Activated naive CD8-positive, alpha-beta T cell (primary cell): Measurements from ENCODE around the gene MALL.
"Not testable (repeated sequence)": the region's sequence is repeated elsewhere in the genome, so short reads cannot be mapped to it uniquely, and the experiment has no call there.

Experiments used
- H3K27ac Mint-ChIP-seq: one replicate; pipeline ENCODE4 v1.8.0; 2021; ENCODE audit warnings: mixed read lengths
- H3K27me3 Mint-ChIP-seq: one replicate; pipeline ENCODE4 v1.8.0; 2021; ENCODE audit warnings: mixed read lengths
- H3K36me3 Mint-ChIP-seq: one replicate; pipeline ENCODE4 v1.8.0; 2021; ENCODE audit warnings: mixed read lengths
- H3K4me1 Mint-ChIP-seq: one replicate; pipeline ENCODE4 v1.8.0; 2021; ENCODE audit warnings: low read depth, mixed read lengths
- H3K4me3 Mint-ChIP-seq: one replicate; pipeline ENCODE4 v1.8.0; 2021; ENCODE audit warnings: mild to moderate bottlenecking, mixed read lengths
- H3K9me3 Mint-ChIP-seq: one replicate; pipeline ENCODE4 v1.8.0; 2021; ENCODE audit warnings: low read depth, mixed read lengths

Gene MALL

DNA sequence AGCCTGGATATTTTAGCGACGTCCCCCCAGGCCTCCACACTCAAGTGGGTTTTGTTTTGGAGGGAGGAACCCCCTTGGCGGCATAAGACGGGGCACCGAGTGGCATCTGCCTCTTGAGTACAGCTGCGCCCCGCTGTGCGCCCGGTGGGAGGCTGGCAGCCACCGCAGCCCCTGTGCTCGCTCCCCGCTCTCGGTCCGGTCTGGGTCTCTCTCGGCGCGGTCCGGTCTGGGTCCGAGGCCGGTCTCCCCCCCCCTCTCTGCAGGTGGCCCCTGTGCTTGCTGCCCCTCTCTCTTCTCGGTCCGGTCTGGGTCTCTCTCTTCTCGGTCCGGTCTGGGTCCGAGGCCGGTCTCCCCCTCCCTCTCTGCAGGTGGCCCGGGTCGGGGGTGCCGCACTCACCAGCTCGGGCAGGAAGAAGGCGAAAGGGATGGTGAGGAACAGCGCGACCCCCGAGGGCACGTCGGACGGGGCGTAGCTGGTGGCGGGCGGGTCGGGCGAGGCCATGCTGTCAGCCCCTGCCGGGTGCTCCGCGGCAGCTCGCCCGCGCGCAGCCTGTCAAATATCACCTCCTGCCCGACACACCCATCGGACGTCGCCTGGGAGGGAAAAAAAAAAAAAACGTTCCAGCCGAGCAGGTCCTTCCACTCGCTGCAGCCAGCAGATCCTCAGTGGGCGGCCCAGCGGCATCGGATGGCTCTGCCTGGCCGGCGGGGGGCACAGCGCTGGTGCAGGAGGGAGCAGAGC is at the start of gene MALL:
Gene MALL, minus strand, starts transcription at position 532 of the 742 bp plus-strand sequence. Its CDS starts 30 bp downstream, at position 502.
- no peaks in the 10 kb centered on the region for H3K4me1 Mint-ChIP-seq
- no peak within 1 kb of the TSS for H3K27ac Mint-ChIP-seq
- peaks cover 31% of the 10 kb centered on the region for H3K27me3 Mint-ChIP-seq
- no peaks in the 10 kb centered on the region for H3K9me3 Mint-ChIP-seq
- no peak within 1 kb of the TSS for H3K4me3 Mint-ChIP-seq
- H3K36me3 Mint-ChIP-seq = no peaks in the 10 kb centered on the region

GRCh38 chr2:110157153-110157793 is 41.7 kb upstream of the MALL start:
- H3K27me3 Mint-ChIP-seq = peaks cover 2% of the 10 kb centered on the region
- no peak overlapping the region for H3K4me3 Mint-ChIP-seq
- H3K4me1 Mint-ChIP-seq = peaks cover 5% of the 10 kb centered on the region
- H3K36me3 Mint-ChIP-seq = peaks cover 8% of the 10 kb centered on the region
- H3K27ac Mint-ChIP-seq = no peak overlapping the region
- peaks cover 8% of the 10 kb centered on the region for H3K9me3 Mint-ChIP-seq

DNA sequence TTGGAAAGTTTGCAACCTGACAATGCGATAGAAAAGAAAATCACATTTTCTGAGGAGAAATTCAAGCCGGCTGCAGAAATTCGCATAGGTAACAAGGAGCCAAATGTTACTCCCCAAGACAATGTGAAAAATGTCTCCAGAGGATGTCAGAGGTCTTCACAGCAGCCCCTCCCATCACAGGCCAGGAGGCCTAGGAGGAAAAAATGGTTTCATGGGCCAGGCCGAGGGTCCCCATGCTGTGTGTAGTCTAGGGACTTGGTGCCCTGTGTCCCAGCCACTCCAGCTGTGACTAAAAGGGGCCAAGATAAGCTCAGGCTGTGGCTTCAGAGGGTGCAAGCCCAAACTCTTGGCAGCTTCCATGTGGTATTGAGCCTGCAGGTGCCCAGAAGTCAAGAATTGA is 39.2 kb upstream of the MALL start:
- H3K4me1 Mint-ChIP-seq, H3K27ac Mint-ChIP-seq, H3K4me3 Mint-ChIP-seq, H3K27me3 Mint-ChIP-seq, H3K36me3 Mint-ChIP-seq, H3K9me3 Mint-ChIP-seq: not testable (repeated sequence)

GRCh38 chr2:110154188-110154587 is 38.6 kb upstream of the MALL start:
- H3K4me3 Mint-ChIP-seq, H3K27ac Mint-ChIP-seq, H3K36me3 Mint-ChIP-seq, H3K27me3 Mint-ChIP-seq, H3K9me3 Mint-ChIP-seq: not testable (repeated sequence)
- H3K4me1 Mint-ChIP-seq = peaks cover 13% of the 10 kb centered on the region

GRCh38 chr2:110153416-110153815 is 37.8 kb upstream of the MALL start:
- peaks cover 14% of the 10 kb centered on the region for H3K4me1 Mint-ChIP-seq
- peaks cover 8% of the 10 kb centered on the region for H3K9me3 Mint-ChIP-seq
- peaks cover 8% of the 10 kb centered on the region for H3K36me3 Mint-ChIP-seq
- no peak overlapping the region for H3K4me3 Mint-ChIP-seq
- H3K27ac Mint-ChIP-seq = no peak overlapping the region
- H3K27me3 Mint-ChIP-seq = peaks cover 1% of the 10 kb centered on the region

GRCh38 chr2:110152943-110153342 is 37.3 kb upstream of the MALL start:
- Mint-ChIP-seq H3K36me3 (peaks cover 8% of the 10 kb centered on the region), H3K27me3 (peaks cover 1% of the 10 kb centered on the region), H3K9me3 (peaks cover 8% of the 10 kb centered on the region), H3K27ac (no peak overlapping the region), H3K4me3 (no peak overlapping the region), H3K4me1 (peaks cover 14% of the 10 kb centered on the region)

GRCh38 chr2:110149330-110150220 is 34.0 kb upstream of the MALL start:
- Mint-ChIP-seq H3K36me3 (peaks cover 6% of the 10 kb centered on the region), H3K4me3 (peak overlapping the region; percentile 58), H3K9me3 (peaks cover 6% of the 10 kb centered on the region)

GRCh38 chr2:110146945-110147332 is 31.3 kb upstream of the MALL start:
- H3K4me3 Mint-ChIP-seq = no peak overlapping the region
- no peaks in the 10 kb centered on the region for H3K27me3 Mint-ChIP-seq
- H3K36me3 Mint-ChIP-seq = no peaks in the 10 kb centered on the region
- no peak overlapping the region for H3K27ac Mint-ChIP-seq
- H3K9me3 Mint-ChIP-seq = no peaks in the 10 kb centered on the region
- H3K4me1 Mint-ChIP-seq = peaks cover 9% of the 10 kb centered on the region

More at GRCh38 chr2:110149330-110150220, 34.0 kb upstream of the MALL start:
- peaks cover 9% of the 10 kb centered on the region for H3K4me1 Mint-ChIP-seq
- peaks cover 1% of the 10 kb centered on the region for H3K27me3 Mint-ChIP-seq
- H3K27ac Mint-ChIP-seq = peak overlapping the region; percentile 93

DNA sequence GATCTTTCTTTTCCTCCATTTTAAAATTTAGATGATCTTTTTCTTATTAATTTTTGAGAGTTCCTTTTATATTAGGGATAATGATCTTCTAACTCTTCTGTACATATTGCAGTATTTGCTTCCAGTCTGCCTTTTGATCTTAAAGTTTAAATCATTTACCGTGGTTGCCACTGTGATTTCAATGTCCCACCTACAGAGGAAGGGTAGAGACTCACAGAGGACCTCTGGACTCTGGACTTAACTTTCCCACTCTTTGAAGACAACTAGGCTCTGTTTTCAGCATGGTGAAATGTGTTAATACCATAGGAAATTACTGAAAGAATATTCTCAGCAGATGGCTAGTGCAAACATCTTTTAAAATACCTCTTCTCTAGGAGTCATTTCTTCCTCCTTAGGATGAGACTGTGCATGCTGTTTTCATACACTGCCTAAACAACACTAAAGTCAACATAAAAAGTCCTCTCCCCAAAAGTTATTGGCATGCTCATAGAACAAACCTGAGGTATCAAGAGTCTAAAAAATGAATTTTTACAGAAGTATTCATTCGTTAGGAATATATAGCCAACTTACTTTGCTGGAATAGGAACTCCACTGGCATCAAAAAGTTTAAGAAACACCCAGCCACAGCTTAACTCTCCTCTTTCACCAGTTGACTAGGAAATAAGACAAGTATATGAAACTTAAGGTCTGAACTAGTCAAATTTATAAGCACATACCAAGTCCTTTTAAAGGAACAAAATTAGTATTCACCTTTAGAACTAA is 30.7 kb upstream of the MALL start:
- Mint-ChIP-seq H3K27ac (no peak overlapping the region), H3K4me1 (peaks cover 9% of the 10 kb centered on the region), H3K27me3 (no peaks in the 10 kb centered on the region), H3K9me3 (no peaks in the 10 kb centered on the region), H3K36me3 (no peaks in the 10 kb centered on the region), H3K4me3 (no peak overlapping the region)

DNA sequence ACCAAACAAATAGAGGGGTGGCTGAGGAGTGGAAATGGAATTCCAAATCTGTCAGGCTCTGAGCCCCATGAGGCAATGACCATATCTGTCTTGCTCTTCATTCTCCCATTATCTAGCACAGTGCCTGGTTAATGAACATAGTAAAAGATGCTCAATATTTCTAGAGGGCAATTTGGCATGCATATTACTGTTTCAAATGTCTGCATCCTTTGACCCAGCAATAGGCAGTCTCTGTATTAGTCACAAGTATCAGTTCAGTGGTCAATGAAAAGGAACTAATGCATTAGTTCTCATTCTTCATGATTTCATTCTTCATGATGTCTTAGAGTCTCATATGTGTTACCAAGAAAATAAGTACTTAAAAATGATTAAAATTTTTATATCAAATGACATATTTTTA is 28.4 kb upstream of the MALL start:
- no peak overlapping the region for H3K4me3 Mint-ChIP-seq
- no peaks in the 10 kb centered on the region for H3K36me3 Mint-ChIP-seq
- H3K4me1 Mint-ChIP-seq = no peaks in the 10 kb centered on the region
- no peaks in the 10 kb centered on the region for H3K9me3 Mint-ChIP-seq
- H3K27ac Mint-ChIP-seq = no peak overlapping the region
- H3K27me3 Mint-ChIP-seq = no peaks in the 10 kb centered on the region

DNA sequence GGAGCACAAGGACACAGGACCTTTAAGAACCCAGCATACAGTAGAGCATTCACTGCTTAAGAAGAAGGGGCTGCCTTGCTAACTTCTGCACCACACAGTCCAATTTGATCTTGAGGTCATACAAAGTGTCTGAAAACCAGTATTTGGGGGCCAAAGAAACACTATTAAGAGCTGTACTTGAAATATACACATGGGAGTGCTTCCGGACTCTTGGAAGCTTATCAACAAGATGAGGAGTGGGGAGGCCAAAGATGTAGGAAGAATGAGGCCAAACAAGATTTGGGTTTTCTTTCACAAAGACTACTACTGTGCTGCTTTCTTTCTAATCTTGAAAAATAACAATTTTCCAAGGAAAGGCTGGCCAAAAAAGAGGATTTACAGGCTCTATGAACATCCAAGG is 24.8 kb upstream of the MALL start:
- no peaks in the 10 kb centered on the region for H3K27me3 Mint-ChIP-seq

GRCh38 chr2:110134025-110134424 is 18.4 kb upstream of the MALL start:
- Mint-ChIP-seq H3K4me1 (no peaks in the 10 kb centered on the region), H3K36me3 (peaks cover 18% of the 10 kb centered on the region), H3K27me3 (peaks cover 3% of the 10 kb centered on the region), H3K9me3 (peaks cover 18% of the 10 kb centered on the region), H3K27ac (no peak overlapping the region), H3K4me3 (no peak overlapping the region)

More for the DNA sequence above, 24.8 kb upstream of the MALL start:
- H3K27ac Mint-ChIP-seq = no peak overlapping the region
- H3K4me3 Mint-ChIP-seq = no peak overlapping the region
- H3K9me3 Mint-ChIP-seq = no peaks in the 10 kb centered on the region
- H3K36me3 Mint-ChIP-seq = no peaks in the 10 kb centered on the region
- no peaks in the 10 kb centered on the region for H3K4me1 Mint-ChIP-seq

GRCh38 chr2:110131166-110131565 is 15.5 kb upstream of the MALL start:
- Mint-ChIP-seq H3K27me3 (peaks cover 3% of the 10 kb centered on the region), H3K27ac (no peak overlapping the region), H3K9me3 (peaks cover 18% of the 10 kb centered on the region), H3K4me3 (no peak overlapping the region), H3K36me3 (peaks cover 18% of the 10 kb centered on the region), H3K4me1 (no peaks in the 10 kb centered on the region)

GRCh38 chr2:110130757-110131156 is 15.1 kb upstream of the MALL start:
- Mint-ChIP-seq H3K36me3 (peaks cover 18% of the 10 kb centered on the region), H3K27me3 (peaks cover 3% of the 10 kb centered on the region), H3K27ac (no peak overlapping the region), H3K4me3 (no peak overlapping the region), H3K4me1 (no peaks in the 10 kb centered on the region), H3K9me3 (peaks cover 18% of the 10 kb centered on the region)
